ENCODE data around the gene GPR65.
A peak's percentile ranks its signal among the peaks of the same experiment; 100 is the strongest.

The GPR65 gene

GRCh38 chr14:88005050-88005481 is at the start of gene GPR65:
Gene GPR65, plus strand, starts transcription at chr14:88005135. Its CDS starts 5,713 bp downstream, at chr14:88010848.
- DNase-seq = no peak

DNA sequence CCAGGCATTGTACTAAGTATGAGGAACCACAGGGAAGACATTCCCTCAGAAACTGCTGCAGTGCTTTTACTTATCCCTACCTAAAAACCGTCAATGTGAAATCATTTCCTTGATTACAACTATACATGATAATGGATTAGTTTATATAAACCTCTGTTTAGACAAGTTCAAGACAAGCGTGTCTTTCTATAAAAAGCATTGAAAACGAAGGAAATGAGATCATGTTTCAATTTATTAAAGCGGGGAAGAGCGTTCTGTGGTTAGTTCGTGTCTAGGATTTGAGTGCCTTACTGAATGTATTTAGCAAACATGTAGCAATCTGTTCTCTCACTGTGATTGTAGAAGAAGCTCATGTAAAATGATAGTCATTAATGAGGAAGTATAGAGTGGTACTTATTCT is 49.4 kb upstream of the GPR65 start:
- DNase-seq = no peak

DNA sequence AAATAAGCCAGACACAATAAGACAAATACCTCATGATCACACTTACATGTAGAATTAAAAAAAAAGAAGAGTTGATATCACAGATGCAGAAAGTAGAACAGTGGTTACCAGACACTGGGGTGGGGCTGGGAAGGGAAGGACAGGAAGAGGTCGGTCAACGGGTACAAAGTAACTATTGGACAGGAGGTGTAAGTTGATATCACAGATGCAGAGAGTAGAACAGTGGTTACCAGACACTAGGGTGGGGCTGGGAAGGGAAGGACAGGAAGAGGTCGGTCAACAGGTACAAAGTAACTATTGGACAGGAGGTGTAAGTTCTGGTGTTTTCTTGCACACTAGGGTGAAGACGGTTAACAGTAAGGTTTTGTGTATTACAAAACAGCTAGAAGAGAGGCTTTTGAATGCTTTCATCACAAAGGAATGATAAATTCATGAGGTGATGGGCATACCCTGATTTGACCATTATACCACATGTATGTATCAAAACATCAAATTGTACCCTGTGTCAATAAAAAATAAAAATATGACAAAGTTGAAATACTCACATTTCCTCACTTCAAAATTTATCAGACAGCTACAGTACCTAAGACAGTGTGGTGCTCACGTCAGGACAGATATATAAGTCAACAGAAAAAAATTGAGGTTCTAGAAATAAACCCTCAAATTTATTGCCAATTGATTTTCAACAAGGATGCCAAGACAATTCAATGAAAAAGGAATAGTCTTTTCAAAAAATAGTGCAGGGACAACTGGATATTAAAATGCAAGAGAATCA is 44.7 kb upstream of the GPR65 start:
- DNase-seq = no peak

GRCh38 chr14:87961246-87961645 is 43.7 kb upstream of the GPR65 start:
- DNase-seq = no peak

DNA sequence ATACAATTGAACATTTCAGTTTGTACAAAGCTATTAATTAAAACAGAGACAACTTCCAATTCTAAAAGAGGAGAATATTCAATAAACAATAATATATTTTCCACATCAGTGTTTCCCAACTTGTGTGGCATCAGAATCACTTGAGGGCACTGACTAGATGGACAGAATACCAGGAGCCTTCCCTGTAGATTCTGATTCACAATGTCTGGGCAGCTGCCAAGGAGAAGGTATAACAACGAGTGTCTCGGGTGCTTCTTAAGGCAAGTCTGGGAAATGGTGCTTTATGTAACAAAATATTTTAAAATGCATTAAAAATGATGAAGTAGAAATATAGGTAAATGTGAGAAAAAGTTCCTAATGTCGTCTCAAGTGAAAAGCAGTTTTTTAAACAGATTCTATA is 38.1 kb upstream of the GPR65 start:
- no peak for DNase-seq

- no peak for DNase-seq
Observed at GRCh38 chr14:87967496-87967895, 37.4 kb upstream of the GPR65 start.

GRCh38 chr14:87971010-87971409 is 33.9 kb upstream of the GPR65 start:
- no peak for DNase-seq

GRCh38 chr14:87975636-87976035 is 29.3 kb upstream of the GPR65 start:
- DNase-seq = no peak

- DNase-seq = no peak
Observed at GRCh38 chr14:87979689-87980088, 25.2 kb upstream of the GPR65 start.

- DNase-seq = no peak
Observed at GRCh38 chr14:87989221-87989955, 15.5 kb upstream of the GPR65 start.

- DNase-seq = no peak
Observed at GRCh38 chr14:87989956-87990299, 15.0 kb upstream of the GPR65 start.

DNA sequence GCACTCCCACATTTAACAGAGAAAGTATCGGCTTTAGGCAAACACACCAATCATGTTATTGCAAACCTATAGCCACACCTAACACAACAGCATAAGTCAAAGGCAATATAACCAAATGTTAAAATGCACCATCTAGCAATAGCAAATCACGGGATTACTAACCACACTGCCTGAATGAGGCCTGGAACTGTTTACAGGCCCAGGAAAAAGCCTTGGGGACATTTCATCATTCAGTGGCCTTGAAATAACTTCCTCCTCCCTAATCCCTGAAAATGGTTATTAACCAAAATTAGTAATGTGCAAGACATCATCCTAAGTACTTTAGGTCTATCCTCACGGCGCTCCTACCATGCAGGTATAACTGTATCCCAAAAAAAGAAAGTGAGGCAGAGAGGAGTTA is 14.3 kb upstream of the GPR65 start:
- DNase-seq = no peak

DNA sequence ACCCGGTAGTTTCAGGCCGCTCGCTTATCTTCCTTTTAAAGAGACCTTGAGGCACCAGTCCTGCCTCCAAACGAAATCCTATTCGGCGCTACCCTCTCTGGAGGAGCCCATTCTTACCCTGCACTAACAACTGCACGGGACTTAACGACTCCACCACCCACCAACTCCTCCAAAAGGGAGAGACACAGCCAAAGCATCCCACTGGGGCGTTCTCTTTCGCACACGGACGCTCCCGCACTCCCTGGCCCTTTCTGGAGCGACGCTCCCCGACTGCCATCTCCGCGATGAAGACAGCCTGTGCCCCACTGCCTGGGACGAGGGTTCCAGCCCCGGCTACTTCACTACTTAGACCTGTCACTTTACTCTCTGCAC is 12.6 kb upstream of the GPR65 start:
- DNase-seq = no peak

DNA sequence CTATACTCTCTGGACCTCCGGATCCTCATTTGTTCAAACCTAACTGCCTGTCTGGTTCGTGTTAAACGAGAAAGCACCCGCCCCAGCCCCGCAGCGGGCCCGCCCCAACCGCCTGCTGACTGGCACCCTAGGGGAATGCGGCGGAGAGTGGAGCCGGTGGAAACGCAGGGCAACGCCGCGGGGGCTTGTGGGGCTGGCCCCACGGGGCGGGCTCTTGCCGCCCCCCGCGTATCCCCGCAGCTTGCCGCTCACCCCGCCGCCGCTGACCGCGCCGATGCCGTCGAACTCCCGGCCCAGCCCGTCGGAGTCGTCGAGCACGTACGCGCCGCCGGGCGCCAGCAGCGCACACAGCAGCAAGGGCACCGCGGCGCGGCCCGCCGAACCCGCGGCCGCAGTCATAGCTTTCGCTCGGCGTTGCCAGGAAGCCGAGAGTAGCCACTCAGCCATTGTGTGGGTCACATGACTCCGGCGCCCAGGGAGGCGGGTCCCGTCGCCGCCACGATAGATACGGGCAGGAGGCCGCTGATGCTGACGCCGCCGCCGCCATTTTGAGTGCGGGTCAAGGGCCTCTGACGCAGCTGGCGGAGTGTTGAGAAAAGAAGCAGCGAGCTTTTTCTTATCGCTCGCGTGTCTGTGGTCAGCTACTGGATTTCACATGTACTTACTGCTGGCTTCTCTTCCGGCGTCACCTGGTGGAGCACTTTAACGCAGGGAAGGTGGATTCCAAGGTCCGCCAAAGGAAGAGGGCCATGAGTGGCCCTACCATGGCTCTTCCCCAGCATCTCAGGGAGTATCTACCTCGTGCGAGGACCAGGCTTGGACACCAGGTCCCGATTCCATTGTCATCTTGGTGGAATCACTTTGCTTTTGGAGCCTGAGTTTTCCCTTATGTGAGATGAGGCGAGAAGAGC is 12.0 kb upstream of the GPR65 start, which contains the start of gene GALC:
GALC (minus strand) TSS at position 465 of the 911 bp plus-strand sequence; CDS start at position 447, 18 bp downstream.
- peak; percentile 85 to 92 for DNase-seq

GRCh38 chr14:87994974-87995373 is 10.0 kb upstream of the GPR65 start:
- DNase-seq = no peak

DNA sequence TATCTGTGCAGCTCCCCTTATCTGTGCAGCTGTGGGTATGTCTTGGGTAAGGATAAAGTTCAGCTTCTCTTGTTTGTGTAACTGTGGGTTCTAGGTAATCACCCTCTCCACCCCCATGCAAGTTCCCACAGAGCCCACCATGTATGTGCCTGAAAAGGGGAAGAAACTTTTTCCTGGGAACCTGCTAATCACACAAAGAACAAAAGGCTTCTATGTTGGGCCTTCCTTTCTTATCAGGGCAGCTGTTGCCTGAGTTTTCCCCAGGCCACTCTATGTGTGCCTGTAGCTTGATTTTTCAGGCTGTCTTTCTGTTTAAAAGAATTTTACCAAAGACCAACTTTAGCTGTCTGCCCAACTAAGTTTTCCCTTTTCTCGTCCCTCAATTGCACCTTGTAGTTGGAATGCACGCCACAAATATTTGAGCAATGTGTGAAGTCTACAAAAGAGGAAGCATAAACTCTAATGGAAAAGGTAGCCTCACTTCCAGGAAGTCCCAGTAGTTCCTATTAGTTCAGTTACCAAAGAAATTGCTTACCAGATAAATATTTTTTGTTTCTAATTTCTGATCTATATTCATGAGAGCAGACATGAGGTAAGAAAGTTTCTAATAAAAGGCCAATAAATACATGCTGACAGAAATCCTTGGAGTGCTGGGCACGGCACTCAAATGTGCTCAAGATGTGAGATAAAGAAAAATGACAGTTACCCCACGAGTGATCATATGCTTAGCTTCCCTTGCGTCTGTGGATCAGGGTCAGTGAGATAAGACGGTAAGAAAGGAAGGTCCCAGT is 9.2 kb upstream of the GPR65 start:
- DNase-seq = no peak

DNA sequence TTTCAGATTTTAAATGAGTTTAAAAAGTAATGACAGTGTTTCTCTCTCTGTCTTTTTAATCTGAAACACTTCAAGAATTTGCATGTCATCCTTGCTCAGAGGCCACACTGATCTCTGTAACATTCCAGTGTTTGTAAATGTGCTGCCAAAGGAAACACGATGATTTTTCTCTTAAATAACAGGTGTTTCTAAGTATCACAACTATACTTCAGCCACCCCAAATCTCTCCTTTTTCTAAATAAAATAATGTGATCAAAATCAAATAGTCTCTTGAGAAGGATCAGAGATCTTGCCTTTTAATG is 8.7 kb upstream of the GPR65 start:
- DNase-seq = no peak

GRCh38 chr14:87998482-87998881 is 6.5 kb upstream of the GPR65 start:
- DNase-seq = no peak

- peak in 1 of 2 donors; percentile 20 for DNase-seq
Observed at GRCh38 chr14:87999277-87999676, 5.7 kb upstream of the GPR65 start.

DNA sequence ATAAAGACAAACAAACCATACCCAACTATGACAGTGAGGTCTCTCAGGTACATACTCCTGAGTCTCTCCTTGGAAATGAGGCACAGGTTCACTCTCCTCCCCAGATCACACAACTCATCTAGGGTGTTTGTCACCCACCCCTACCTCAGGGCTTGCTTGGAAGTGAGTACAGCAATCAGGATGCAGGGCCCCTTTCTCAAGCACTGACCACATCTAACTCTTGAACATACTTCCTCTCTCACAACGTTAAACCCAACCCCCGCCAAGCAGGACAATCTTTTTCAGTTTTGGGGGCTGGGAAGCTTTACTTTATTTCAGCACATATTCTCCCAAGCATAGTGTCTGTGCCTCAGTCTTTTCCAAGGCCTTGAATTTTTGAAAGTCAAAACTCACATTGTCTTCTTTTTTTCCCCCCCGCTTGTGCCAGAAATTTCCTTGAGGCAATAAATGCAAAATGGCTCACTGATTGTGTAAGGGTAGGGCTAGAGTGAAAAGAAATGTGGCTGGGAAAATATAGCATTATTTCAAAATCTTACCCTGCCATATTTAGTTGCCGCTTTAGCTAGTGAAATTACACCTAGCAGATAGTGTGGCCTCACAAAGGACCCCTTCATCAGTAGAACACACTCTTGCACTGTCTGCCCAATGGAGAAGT is 2.4 kb upstream of the GPR65 start:
- DNase-seq = no peak

GRCh38 chr14:88003425-88003824 is 1.5 kb upstream of the GPR65 start:
- no peak for DNase-seq

DNA sequence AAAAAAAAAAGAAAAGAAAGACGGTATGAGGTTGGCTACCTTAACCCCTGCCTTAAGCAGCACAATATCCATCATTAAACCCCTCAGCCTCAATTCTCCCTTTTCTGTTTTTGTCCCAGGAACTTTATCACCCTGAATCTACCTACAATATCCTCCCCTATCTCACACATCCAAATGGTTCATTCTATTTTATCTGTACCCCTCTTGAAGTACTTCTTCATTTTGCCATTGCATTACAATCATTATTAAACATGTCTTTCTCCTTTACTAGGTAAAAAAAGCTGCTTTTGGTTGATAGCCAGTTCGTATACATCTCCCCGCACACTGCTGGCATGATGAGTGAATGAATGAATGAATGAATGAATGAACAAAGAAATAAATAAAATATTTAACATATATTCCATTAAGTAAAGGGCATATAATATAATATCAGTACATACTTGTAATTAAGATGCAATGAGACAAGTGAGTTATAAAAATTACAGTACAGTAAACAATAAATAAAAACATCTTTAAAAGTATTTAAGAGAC is 364 bp upstream of the GPR65 start:
- DNase-seq = no peak
